ENCODE measurements around the gene GPANK1.
A peak's percentile ranks its signal among the peaks of the same experiment; 100 is the strongest.

The GPANK1 gene

GRCh38 chr6:31690231-31691077 lies 25.7 kb upstream of the GPANK1 start:
- DNase-seq = no peak

DNA sequence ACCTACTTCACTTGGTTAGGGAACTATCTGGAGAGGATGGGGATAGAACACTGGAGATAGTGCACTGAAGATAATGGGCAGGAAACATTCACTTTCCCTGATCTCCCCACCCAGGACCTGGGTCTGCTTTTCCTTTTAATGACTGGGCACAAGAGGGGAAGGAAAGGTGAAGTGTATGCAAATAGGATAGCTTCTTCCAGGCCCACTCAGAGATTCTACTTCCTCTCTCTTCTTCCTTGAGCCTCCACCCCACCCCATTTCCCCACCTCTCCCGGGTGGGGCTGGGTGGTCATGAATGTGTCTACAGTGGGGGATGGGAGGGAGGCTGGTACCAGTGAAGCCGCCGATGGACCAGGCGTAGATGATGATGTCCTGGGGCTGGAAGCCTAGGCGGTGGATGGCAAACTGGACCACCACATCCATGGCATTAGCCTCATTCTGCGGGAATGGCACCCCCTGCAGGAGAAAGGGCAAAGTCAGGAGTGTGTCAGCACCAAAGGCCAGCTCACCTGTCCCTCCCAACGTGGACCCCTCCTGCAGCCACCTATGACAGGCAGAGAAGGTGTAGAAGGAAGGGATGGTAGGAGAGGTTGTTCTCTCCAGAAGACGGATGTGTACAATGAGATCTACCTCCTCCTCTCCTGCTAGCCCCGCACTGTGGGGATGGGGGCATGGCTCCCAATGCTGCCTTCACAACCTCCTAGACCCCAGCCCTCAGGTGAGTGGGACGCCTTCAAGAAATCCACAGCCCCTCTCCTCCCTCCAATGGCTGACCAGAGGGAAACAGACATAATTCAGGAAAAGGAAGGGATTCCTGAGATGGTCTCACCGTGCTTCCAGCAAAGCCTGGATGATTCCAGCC lies 24.7 kb upstream of the GPANK1 start:
- DNase-seq = no peak

- DNase-seq = no peak
Measured at GRCh38 chr6:31687860-31688693, 23.3 kb upstream of the GPANK1 start.

DNA sequence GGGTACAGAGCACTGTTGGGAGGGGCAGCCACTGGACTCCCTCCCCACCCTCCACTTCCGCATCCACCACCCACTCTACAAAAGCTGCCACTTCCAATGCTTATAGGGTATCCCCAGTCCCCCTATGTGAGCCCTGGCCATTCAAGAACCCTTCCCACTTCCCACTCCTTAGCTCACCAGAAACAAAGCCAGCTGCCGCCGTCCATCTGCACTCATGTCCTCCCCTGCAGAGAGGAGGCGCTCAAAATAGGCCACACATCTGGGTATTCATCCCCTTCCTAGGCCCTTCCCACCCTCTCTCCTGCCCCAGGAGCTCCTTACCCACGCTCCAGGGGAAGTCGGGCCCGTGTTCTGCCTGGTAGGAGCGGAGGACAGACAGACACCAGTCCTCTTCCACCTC lies 22.5 kb upstream of the GPANK1 start:
- no peak for DNase-seq

- DNase-seq = no peak
Measured at GRCh38 chr6:31686483-31686882, 21.7 kb upstream of the GPANK1 start.

DNA sequence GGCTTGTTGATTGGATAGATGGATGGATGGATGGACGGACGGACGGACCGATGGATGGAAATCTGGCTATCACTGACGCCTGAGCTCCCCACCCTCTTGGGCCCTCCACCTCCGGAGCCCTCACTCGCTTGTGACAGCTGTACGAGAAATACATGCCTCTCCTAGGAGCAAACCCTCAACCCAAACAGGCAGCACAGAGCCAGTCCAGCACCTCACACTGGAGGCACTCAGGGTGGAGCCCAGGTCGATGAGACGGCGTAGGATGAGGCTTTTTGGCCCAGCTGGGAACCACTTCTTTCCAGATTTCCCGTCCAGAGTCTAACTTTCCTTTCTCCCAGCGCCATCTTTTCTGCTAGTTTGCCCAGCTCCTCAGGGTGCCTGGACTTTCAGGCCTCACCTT lies 18.8 kb upstream of the GPANK1 start:
- no peak for DNase-seq

GRCh38 chr6:31681135-31681671 lies 16.4 kb upstream of the GPANK1 start:
- peak in 1 of 2 experiments; percentile 32 for DNase-seq

DNA sequence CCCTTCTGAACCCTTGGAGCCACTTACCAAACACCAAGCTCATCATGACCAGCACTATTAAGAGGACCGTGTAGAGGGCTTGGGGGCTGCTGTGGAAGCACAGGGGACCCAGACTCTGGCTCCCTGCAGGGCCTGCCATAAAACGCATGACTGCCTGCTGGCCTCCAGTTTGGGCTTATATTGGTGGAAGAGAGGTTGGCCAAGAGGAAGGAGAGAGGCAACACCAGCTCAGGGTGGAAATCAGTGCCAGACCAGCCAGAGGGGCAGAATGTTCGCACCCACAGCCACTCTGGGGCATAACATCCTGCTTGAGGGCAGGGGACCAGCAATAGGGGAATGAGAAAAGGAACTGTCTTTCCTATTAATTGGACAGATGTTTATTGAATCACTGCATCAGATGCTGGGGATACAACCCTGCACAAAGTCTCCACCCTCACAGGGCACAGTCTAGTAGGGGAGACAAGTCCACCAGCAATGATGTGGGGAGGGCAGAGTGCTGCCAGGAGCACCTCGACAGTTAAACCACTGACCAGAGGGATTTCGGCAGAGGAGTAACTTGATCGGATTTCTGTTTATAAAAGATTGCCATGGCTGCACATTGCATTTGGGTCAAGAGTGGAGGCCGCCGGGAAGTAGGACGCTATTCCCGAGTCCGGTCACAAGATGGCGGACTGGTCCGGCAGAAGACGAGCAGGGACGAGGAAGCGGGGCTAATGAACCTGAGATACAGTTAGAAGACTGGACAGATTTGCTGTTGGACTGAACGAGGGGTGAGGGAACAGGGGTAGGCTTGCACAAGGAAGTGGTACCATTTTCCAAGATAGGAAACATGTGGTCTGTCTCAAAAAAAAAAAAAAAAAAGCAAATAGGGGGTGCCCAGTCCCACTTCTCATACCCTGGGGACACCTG lies 15.7 kb upstream of the GPANK1 start, which contains the start of gene LY6G5C:
LY6G5C (minus strand) TSS at position 842 of the 909 bp plus-strand sequence; CDS start at position 148, 694 bp downstream.
- peak; percentile 80 to 86 for DNase-seq

DNA sequence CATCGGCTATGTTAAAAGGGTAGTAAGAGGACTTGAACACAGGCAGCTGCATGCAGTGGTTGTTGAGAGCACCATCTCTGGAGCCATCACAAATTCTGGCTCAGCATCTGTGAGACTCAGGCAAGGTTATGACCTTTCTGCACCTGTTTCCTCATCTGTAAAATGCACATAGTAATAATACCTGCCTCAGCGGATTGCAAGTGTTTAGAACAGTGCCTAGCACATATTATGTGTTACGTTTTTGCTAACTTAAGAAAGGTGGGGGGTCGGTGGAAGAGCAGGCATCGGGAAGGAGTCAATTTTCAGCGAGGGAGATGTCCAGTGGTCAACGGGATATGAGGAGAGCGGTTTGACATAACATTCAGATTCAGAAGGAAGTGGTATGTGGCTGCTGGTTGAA lies 13.2 kb upstream of the GPANK1 start:
- DNase-seq = no peak

- DNase-seq = no peak
Measured at GRCh38 chr6:31676904-31677303, 12.1 kb upstream of the GPANK1 start.

GRCh38 chr6:31676322-31676903 lies 11.6 kb upstream of the GPANK1 start:
- DNase-seq = no peak

GRCh38 chr6:31669676-31670075 lies 4.9 kb upstream of the GPANK1 start, which contains the start of gene LY6G5B:
Gene LY6G5B (plus strand): TSS chr6:31669976. CDS start chr6:31670951, 975 bp downstream.
- no peak for DNase-seq

GRCh38 chr6:31666337-31666965 lies 1.7 kb upstream of the GPANK1 start:
- DNase-seq = no peak

GRCh38 chr6:31665501-31666336 lies 922 bp upstream of the GPANK1 start, which contains the start of gene CSNK2B:
Gene CSNK2B (plus strand): TSS chr6:31666080. CDS start chr6:31666832, 752 bp downstream.
- peak; percentile 97 to 98 for DNase-seq

DNA sequence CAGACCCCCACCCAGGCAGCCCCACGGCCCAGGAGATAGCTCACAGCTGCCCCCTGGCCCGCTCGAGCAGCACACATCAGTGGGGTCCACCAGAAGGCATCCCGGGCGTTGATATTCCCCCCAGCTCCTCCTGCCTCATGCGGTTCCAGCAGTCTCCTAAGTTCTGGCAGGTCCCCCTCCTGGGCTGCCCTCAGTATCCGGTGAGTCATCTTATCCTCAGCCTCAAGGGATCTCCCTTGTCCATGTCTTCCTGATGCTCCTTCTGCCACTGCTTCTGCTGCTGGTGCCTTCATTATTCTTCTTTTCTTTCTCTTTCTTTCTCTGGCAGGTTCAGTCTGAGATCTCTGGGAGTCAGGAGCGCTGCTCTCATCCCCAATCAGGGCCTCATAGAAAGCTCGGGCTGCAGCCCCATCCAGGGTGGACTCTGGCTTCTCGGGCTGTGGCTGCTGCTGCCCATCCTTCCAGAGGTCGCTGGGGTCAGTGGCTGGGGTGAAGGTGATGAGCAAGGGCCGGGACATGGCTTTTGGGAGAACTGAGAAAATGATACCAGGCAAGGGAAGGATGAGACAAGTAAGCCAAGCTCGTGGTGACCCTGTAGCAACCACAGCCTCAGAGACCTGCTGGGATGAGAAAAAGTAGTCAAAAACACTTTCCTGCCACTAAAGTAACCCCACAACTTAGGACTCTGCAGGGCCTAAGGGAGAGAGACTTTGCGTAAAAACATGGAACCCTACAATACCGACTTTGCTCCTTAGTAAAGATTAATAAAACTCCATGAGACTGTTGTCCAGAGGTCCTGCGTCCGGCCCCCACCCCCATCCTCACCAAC lies 622 bp downstream of the GPANK1 start:
- no peak for DNase-seq

DNA sequence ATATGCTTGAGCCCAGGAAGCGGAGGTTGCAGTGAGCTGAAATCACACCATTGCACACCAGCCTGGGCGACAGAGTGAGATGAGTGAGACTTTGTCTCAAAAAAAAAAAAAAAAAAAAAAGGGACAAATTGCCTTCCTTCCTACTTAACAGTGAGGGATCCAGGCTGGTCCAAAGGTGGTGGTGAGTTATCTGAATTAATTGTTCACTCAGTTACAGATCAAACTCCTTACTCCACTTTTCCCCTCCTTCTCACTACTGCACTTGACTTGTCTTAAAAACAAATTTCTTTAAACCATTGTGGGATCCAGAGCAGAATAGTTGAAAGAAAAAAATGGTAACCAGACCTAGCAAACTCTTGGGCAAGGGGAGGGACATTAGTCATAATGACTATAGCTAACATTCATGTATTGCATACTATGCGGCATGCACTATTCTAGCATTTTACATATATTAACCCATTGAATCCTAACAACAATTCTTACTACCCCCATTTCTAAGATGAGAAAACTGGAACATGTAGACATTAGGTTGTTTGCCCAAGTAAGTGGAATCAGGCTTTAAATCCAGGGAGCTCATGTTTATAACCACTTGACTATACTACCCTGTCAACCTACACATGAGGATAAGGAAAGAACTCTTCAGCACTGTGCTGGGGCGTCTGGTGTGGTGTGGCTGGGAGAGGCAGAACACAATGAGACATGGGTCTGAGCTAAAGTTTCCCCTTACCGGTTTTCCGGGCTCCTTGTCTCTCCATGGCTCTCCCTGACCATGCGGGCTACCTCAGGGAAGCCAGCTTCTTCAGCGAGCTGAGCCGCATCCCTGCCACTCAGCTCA lies 1.5 kb downstream of the GPANK1 start:
- no peak for DNase-seq

DNA sequence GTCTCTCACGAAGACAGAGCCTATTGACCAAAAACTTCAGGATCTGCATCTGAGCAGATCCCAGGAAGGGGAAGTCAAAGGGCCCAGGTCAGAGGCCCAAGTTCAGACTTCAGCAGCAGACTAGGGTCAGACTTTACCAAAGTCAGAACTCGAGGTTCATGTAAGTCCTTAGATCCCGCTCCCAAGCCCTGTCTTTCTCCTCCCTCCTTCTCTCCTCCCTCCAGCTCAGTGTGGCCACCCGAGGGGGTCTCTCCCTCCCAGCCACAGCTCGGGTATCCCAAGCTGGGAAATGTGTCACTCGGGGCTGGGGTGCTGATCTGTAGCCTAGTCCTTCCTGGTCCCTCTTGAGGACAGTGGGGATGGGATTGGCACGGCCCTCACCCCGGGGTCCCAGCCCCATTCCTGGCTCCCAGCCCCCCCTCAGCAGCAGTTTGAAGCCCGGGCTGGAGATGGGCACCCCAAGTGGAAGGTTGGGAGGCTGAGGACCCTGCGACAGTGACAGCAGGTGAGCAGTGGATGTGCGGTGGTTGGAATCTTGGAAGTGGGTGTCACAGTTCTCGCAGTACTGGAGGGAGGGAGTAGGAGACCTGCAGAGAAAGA lies 2.6 kb downstream of the GPANK1 start:
- no peak for DNase-seq

Measured in SHP77 (cell line).